EL (cell line): Measurements from ENCODE around the gene IL19.

ENCODE experiments used
- DNase-seq: peaks from one replicate; pipeline ENCODE4 v3.0.0-alpha.2; 2016

IL19 gene

GRCh38 chr1:206867239-206867638, 96.7 kb downstream of the IL19 start:
- no peak for DNase-seq

- no peak for DNase-seq
Measured at GRCh38 chr1:206867716-206868115, 97.1 kb downstream of the IL19 start.

GRCh38 chr1:206868264-206868663, 97.7 kb downstream of the IL19 start:
- no peak for DNase-seq

GRCh38 chr1:206872139-206872538, 101.6 kb downstream of the IL19 start:
- no peak for DNase-seq

GRCh38 chr1:206873603-206874188, 103.1 kb downstream of the IL19 start:
- DNase-seq: no peak

- no peak for DNase-seq
Measured at GRCh38 chr1:206875752-206876377, 105.3 kb downstream of the IL19 start.

- DNase-seq: no peak
Measured at GRCh38 chr1:206878456-206878855, 107.9 kb downstream of the IL19 start.

GRCh38 chr1:206880314-206880713, 109.7 kb downstream of the IL19 start:
- no peak for DNase-seq

GRCh38 chr1:206882555-206882954, 112.0 kb downstream of the IL19 start:
- no peak for DNase-seq

GRCh38 chr1:206883160-206883559, 112.6 kb downstream of the IL19 start:
- DNase-seq: no peak

- no peak for DNase-seq
Measured at GRCh38 chr1:206883876-206884275, 113.3 kb downstream of the IL19 start.

GRCh38 chr1:206885341-206886060, 114.9 kb downstream of the IL19 start:
- DNase-seq: no peak

GRCh38 chr1:206886831-206887230, 116.3 kb downstream of the IL19 start:
- DNase-seq: no peak

GRCh38 chr1:206887701-206888100, 117.1 kb downstream of the IL19 start:
- DNase-seq: no peak

GRCh38 chr1:206890125-206891060, 119.8 kb downstream of the IL19 start:
- DNase-seq: peak; percentile 58

GRCh38 chr1:206891412-206891811, 120.8 kb downstream of the IL19 start:
- DNase-seq: no peak
